DND-41 (cell line): ENCODE data around the gene KCNG1.

ENCODE experiments used
- EZH2 ChIP-seq: IDR thresholded peaks from 3 replicates; pipeline ENCODE4 v1.6.1; 2012; ENCODE audit warnings: borderline replicate concordance, low read depth, mild to moderate bottlenecking, moderate library complexity, low read length, inconsistent platforms; ENCODE audit not compliant: severe bottlenecking
- TF ChIP-seq, protein P1 (sequence below): IDR thresholded peaks from 2 replicates; pipeline ENCODE4 v1.5.1; 2012; ENCODE audit warnings: borderline replicate concordance, low read length, moderate library complexity, mild to moderate bottlenecking; ENCODE audit not compliant: poor library complexity, severe bottlenecking; ENCODE audit errors: extremely low read depth

DNA sequence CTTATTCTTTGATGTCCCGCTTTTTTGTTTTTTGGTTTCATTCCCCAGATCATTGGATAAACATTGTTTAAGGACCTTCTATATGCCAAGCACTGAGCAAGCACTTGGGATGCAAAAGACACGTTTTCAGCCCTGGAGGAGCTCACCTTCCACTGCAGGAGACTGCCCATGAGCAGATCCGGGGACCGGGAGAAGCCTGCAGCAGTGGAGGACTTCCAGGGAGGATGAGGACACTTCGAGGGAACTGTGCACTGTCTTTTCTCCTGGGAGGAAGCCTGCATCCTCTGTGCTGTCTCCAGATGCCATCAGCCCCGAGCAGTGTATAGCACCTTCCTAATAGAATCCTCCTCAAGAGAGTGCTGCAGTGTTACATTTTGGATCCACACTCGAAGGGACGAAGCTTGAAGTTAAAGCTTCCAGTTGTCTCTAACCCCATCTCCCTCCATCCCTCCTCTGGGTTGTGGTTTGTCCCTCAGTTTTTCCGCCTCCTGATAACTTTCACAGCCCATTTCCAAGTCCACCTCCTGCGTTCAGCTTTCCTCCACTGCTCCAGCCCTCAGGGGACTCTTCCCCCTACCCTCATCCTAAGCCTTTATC is 5.8 kb upstream of the KCNG1 start:
- TF ChIP-seq, protein P1, sequence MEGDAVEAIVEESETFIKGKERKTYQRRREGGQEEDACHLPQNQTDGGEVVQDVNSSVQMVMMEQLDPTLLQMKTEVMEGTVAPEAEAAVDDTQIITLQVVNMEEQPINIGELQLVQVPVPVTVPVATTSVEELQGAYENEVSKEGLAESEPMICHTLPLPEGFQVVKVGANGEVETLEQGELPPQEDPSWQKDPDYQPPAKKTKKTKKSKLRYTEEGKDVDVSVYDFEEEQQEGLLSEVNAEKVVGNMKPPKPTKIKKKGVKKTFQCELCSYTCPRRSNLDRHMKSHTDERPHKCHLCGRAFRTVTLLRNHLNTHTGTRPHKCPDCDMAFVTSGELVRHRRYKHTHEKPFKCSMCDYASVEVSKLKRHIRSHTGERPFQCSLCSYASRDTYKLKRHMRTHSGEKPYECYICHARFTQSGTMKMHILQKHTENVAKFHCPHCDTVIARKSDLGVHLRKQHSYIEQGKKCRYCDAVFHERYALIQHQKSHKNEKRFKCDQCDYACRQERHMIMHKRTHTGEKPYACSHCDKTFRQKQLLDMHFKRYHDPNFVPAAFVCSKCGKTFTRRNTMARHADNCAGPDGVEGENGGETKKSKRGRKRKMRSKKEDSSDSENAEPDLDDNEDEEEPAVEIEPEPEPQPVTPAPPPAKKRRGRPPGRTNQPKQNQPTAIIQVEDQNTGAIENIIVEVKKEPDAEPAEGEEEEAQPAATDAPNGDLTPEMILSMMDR: no peak
- TF ChIP-seq EZH2: no peak
